Right ventricle myocardium inferior (tissue), 1 donor: Measurements from ENCODE around the gene ACOX2. TPM values are rescaled to one million over a fixed set of nuclear protein-coding genes. Genes with fewer than 3 reads are reported as not detected.

Source experiments
- ATAC-seq: fragments of 200-7000 bp; cut with Tn5 transposase; one replicate; pipeline ENCODE4 v1.9.1; 2020; ENCODE audit warnings: mild to moderate bottlenecking, moderate library complexity
- DNase-seq: peaks from one replicate; pipeline ENCODE4 v3.0.0; 2021; ENCODE audit errors: missing footprints
- intact Hi-C: fragments of 100-400 bp; cut with DNase I; formaldehyde crosslinking; loops from one replicate; pipeline ENCODE4 v1.11.0; 2022
- total RNA-seq: library from RNA; stranded (reverse); fragmentation: NEBNext Ultra II Directional; extraction: Animal tissue kit (Norgen Biotek cat#: 25700); gene quantifications from one replicate; pipeline ENCODE4 v1.2.1, GENCODE V29; 2021
- donor health status: DM: no; HTN: yes; CAD: no; lungs with severe emphysema.

Gene ACOX2
- total RNA-seq, 1 donor from 2014 or later = 33.4 TPM

GRCh38 chr3:58464866-58465265 is 72.1 kb downstream of the ACOX2 start:
- ATAC-seq (no peak), DNase-seq (no peak)
- intact Hi-C loops = no loop called here

DNA sequence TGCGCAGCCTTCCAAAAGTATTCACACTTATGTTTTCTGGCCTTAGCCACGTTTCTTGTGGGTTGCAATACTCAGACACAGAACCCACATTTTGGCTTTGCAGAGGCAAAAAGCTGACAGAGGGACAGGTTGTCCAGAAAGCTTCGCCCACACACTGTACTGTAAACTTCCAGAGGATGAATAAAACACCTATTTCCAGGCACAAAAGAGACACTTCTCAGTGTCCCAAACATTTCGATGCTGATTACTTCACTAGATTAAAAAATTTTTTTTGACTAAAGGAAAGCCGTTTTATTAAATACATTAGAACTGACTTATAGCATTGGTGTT is 73.1 kb downstream of the ACOX2 start:
- intact Hi-C loops = loop anchor here (2.0 kb wide), 2 partner anchors 27 to 69 kb away; no protein-coding TSS in a partner anchor
- ATAC-seq = no peak
- no peak for DNase-seq

DNA sequence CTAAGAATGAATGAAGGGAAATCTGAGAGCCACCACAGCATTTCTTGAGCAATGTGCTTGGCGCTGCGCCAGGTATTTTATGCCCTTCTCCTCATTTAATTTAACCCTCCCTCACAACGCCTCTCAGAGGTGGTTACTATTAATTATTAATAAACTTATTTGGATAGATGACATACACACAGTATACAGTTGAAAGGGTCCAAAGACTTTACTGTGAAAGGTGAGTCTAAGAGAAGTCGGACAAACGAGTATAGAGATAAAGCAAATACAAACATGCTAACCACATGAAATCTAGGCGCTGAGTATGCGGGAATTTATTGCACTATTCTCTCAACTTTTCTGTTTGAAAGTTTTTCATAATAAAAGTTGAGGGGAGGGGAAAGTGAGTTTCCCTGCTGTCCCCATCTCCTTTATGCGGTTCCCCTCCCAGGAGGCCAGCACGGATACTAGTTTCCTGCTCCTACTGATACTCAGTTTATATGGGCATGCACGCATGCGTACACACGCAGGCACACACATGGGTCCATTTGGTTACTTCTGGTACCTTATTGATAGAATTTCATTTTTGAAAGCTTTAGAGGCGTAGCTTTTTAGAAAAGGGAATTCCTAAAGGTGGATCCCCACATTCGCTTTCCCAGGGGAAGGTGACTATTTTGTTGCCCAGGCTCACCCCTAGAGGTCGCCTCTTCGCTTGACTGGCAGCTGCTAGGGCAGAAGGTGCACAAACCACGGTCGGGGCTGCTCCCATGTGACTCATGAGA is 73.6 kb downstream of the ACOX2 start:
- intact Hi-C loops = loop anchor here (2.0 kb wide), 2 partner anchors 27 to 69 kb away; no protein-coding TSS in a partner anchor
- ATAC-seq (peak; percentile 90), DNase-seq (peak; percentile 79)

DNA sequence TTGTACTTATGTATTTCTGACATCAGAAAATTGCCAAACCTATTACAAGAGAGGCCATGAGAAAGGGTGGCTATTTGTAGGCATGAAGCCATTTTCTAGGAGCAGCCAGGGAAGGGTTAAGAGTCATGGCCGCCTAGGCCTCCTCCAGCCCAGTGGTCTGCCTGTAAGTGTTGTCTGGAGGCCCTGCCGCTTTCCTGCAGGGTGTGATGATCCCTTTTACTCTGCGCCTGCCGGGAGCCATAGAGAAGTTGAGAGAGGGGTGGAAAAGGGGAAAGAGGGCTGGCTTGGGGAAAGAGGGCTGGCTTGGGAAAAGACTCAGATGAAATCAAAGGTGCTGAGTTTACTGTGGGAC is 74.2 kb downstream of the ACOX2 start:
- ATAC-seq (no peak), DNase-seq (no peak)
- intact Hi-C loops = loop anchor here (2.0 kb wide), 2 partner anchors 28 to 70 kb away; no protein-coding TSS in a partner anchor

GRCh38 chr3:58459160-58459559 is 77.8 kb downstream of the ACOX2 start:
- intact Hi-C loops = no loop called here
- ATAC-seq (no peak), DNase-seq (no peak)

Other genes with a start within 250 kb of the ACOX2 start
- gene RPP14, start 230.9 kb downstream of the ACOX2 start, total RNA-seq = 23.2 TPM
- 14.7 TPM for gene HTD2, start 230.7 kb downstream of the ACOX2 start, total RNA-seq
- 13.3 TPM for gene PXK, start 204.3 kb downstream of the ACOX2 start, total RNA-seq
- 206 TPM for gene PDHB, start 103.4 kb downstream of the ACOX2 start, total RNA-seq
- 11.3 TPM for gene KCTD6, start 45.1 kb downstream of the ACOX2 start, total RNA-seq
- 82.9 TPM for gene FAM107A, start 40.2 kb upstream of the ACOX2 start, total RNA-seq
- gene FAM3D, start 129.6 kb upstream of the ACOX2 start, total RNA-seq = not detected